Stomach (tissue), 4 donors: ENCODE measurements around the gene MRPS12.

Experiments
- CTCF ChIP-seq, 7 experiments: fragments of 450-650 bp in 4 of 7; fragments of 200-600 bp in 3 of 7; sonication (generic) in 3 of 7; IDR thresholded peaks; one replicate each; pipeline ENCODE4 v1.5.1; 2016 to 2019; ENCODE audit warnings: antibody characterized with exemption in 7 of 7, control low read depth in 2 of 7, mild to moderate bottlenecking in 1 of 7
- EP300 ChIP-seq: sonication (generic); formaldehyde crosslinking; IDR thresholded peaks from one replicate; pipeline ENCODE4 v1.6.1; 2017; ENCODE audit warnings: antibody characterized with exemption
- POLR2AphosphoS5 ChIP-seq, 3 donors: sonication (generic); formaldehyde crosslinking; IDR thresholded peaks; one replicate each; pipeline ENCODE4 v1.6.1; 2016; ENCODE audit warnings: antibody characterized with exemption in 3 of 3

DNA sequence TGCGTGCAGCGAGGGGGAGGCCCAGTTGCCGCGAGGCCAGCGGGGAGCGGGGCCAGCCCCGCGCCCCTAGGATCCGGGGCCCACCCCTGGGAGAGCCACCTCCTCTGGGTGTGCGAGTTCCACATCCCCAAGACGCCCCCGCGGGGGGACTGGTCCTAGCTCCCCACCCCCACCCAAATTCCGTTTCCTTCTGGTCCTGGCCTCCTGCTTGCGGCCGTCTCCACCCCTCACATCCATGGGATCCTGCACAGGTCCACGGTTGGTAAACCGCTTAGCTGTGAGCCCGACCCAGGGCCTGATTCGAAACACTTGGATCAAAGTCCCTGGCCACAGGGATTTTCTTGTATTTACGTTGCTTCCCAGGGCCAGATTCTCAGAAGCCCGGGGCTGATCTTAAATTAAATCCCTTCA lies 45.1 kb downstream of the MRPS12 start:
- TF ChIP-seq CTCF (IDR thresholded peaks at IDR 0.05): no peak
- TF ChIP-seq POLR2AphosphoS5 (IDR thresholded peaks at IDR 0.05): no peak
- no peak for TF ChIP-seq EP300
